ENCODE results near the gene CAP2.

The CAP2 gene

GRCh38 chr6:17392978-17393891, at the start of gene CAP2:
Gene CAP2 (plus strand): TSS chr6:17393595. CDS start chr6:17421556, 27,961 bp downstream.
- DNase-seq, result no peak

- no peak for DNase-seq
These were observed 46.4 kb upstream of the CAP2 start for GRCh38 chr6:17347012-17347411.

DNA sequence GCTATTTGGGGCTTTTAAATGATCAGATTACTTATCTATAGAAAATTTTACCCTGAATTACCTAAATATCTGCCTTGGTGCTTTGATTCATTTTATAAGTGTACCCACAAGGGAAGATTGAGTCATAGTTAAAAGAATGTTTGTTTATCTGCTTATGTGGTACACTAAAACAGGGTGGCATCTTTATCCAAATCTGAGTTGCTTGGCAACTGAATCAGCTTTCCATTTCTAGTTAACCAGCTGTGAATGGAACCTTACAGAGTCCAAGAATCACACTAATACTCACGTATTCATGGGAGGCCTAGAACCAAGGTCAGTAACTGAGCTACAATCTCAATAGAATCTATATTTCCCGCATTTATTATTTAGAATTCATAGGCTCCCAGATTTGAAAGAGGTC, 44.0 kb upstream of the CAP2 start:
- no peak for DNase-seq

GRCh38 chr6:17352302-17352701, 41.1 kb upstream of the CAP2 start:
- no peak for DNase-seq

DNA sequence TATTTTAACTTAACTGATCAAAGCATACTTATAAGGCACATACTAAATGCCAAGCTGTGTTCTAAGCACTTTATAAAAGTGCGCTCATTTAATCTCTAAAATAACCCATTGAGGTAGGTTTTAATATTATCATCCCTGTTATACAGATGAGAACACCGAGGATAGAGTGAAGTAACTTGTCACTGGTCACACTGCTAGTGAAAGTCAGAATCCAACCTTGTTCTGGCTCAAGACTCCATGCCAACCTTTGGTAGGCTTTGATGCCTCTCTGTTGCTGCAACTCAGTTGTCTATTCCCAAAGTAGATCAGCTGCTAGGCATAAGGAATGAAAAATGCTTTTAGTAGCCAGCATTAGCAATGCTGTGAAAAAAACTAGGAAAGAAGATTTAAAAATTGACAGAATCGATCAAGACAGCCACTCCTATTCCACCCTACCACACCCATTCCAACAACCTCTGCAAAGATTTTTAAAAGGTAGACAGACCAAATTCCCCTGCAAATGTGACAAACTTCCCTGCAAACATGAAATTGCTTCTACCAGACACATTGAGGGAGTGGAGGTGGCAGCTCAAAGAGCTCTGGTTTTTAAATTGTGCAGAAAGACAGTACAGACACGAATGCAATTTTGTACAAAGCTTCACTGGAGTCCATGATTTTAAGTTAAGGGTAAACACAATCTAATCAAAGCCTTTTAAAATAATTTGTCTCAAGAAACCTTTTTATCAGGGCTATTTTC, 39.8 kb upstream of the CAP2 start:
- no peak for DNase-seq

DNA sequence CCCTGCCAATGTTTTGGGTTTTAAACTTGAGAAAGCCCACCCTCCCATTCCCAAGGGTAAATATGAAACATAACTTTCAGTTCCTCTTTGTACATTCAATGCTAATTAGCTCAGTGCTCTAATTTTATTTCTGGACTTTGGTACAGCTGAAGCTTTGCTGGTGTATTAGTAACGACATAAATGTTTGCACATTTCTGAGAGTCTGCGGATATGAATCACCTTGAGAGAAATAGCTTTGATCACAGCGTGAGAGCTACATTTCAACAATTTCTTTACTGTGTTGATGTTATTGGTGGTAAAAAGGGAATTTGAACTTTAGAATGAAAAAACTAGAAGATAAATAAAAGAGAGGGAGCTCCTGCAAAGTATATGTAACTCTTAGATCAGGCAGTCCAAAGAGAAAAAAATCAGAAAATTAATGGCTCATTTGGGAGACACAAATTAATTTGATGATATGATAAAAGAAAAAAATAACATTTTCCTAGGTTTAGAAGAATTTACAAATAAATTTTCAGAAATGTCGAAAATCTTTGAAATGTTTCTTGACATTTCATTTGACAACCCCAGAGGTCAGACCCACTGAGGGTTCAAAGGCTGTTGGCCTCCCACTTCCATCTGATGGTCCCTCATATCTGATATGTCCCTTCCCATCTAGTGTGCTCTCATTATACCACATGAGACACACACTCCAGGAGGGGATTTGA, 38.5 kb upstream of the CAP2 start:
- no peak for DNase-seq

DNA sequence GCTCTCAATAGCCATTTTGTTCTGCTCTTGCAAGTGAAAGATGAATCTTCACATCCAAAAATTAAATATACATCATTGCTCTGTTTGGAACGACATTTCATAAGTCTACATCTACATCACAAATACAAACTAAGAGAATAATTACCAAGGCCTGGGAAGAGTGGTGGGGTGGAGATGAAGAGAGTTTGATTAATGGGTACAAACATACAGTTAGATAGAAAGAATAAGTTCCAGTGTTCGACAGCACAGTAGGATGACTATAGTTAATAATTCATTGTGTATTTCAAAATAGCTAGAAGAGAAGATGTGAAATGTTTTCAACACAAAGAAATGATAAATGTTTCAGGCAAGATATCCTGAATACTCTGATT, 38.0 kb upstream of the CAP2 start:
- DNase-seq, result no peak

GRCh38 chr6:17358515-17358914, 34.9 kb upstream of the CAP2 start:
- no peak for DNase-seq

GRCh38 chr6:17360564-17360963, 32.8 kb upstream of the CAP2 start:
- DNase-seq, result no peak

DNA sequence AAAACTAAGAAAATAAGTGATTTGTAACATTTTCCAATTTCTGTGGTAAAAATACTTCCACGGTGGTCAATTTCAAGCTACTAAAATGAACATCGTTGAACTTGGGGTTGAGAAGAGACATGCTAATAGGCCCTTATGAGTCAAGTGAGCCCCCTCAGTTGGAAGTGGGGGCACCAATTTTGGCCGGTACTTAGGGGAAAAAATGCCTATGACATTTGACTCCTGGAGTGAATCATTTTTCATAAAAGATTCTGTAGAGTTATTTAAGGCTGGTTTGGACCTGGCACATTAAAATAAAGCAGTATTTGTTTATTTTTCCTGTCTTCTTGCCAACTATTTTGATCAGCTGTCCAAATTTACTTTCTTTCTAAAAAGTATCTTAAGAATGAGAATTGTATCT, 32.4 kb upstream of the CAP2 start:
- DNase-seq, result no peak

DNA sequence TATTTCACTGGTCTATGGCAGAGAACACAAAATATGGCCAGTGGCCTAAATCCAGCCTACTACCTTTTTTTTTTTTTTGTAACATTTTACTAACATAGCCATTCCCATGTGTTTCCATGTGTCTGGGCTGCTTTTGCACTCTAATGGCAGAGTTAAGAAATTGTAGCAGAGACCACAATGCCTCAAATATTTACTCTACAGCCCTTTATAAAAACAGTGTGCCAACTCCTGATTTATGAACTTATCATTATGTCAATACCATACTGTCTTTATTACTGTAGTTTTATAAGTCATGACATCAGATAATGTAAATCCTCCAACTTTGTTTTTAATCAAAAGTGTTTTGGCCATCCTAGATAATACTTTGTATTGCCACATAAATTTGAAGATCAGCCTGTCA, 27.4 kb upstream of the CAP2 start:
- DNase-seq, result no peak

- DNase-seq, result no peak
These were observed 25.5 kb upstream of the CAP2 start for GRCh38 chr6:17367868-17368267.

DNA sequence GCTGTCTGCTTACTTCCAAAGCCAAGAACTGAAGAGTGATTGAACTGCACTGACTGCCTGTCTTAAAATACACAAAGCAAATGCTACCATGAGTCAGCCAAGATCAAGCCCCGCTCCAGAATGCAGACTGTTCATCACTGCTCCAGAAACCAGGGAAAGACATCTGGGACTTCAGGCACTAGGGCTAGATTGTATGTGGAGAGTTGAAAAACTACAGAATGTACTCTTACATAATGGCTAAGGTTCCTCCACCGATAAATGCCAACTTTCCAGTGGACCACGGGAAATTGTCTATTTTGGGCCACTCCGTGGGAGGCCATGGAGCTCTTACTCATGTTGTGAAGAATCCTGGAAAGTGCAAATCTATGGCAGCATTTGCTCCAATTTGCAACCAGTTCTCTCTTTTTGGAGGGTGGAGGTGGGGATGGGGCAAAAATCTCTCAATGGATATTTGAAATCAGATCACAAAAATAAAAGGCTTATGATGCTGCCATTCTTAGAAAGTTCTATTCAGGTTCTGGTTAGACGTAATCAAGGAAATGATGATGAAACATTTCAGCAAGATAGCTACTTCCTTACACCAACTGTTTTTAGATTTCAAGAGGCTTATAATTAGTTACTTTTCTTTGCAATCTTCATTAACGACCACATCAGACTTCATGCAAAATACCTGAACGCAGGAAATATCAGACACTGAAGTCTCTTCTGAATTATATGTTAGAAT, 11.8 kb upstream of the CAP2 start:
- DNase-seq, result no peak

DNA sequence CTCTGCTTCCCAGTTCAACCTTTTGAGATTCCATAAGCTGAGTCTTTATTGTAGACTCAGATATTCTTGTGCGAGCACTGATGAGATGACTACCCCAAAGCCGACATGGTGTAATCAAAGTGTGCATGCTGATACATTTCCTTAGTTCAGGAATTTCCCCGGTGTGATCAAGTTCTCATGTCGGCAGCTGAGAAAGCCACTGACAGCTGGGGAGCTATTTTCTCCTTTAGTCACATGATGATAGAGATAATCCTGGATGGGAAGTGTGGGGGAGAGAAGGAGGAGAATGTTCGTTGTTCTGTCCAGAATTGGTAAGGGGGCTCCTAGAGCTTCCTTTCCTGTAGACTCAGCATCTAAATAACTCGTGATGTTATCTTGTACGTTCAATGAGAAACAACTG, 7.7 kb upstream of the CAP2 start:
- no peak for DNase-seq

DNA sequence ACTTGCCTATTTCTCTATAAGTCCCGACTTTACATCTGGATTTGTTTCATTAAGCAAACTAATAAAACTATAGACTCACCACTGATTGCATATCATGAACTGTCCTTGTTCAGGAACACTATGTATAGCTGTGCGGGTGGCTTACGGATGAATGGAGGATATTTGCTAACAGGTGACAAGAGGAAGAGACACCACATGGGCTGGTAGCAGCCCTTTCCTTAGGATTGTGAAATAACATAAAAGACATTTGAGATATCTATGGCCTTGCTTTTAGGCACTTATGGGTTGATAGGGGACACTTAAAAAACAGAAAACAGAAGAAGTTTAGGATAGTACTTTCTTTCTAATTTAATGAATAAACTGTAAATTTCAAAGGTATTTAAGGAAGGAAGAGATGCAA, 5.0 kb upstream of the CAP2 start:
- no peak for DNase-seq

DNA sequence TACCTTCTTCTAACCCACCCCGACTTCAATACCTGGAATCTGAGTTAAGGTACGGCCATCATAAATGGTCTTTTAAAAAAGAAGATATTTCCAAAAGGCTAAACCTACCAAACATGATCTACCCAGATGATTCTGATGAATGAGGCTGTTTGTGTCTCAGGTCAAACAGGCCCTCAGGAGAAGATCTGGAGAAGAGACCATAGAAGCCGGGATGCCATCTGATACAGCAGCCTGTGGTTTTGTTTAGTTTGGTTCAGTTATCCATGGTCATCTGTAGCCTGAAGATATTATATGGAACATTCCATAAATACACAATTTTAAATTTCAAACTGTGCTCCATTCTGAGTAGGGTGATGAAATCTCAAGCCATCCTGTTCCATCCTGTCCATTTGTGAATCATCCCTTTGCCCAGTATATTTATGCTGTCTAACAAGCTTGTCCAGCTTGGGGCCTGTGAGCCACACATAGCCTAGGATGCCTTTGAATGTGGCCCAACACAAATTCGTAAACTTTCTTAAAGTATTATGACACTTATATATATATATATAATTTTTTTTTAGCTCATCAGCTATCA, 4.0 kb upstream of the CAP2 start:
- no peak for DNase-seq

DNA sequence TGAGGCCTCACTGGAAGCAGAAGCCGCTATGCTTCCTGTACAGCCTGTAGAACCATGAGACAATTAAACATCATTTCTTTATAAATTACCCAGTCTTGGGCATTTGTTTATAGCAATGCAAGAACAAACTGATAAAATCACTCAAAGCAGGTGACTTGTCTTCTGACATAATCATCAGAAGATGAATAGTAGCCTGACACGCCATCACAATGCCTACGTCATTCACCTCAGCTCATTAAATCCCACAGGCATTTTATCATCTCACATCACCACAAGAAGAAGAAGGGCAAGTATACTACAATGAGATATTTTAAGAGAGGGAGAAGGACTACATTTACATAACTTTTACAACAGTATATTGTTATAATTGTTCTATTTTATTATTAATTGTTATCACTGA, 3.1 kb upstream of the CAP2 start:
- DNase-seq, result no peak

DNA sequence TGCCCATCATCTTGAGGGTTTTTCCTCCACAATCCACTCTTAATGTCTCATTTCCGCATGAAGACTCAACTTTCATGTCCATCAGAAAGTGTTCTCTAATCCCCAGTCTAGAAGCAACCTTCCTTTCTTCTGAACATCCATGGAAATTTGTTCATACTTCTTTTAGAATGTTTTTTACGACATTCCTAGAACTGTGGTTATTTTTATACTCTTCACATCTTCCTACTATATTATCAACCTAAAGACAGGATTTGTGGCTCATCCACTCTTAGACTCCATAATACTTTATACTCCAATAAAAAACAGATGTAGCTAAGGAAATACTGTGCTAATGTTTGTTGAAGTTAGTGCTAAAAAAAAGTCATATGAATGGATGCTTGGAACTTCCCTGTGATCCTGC, 1.4 kb upstream of the CAP2 start:
- no peak for DNase-seq

GRCh38 chr6:17393892-17394631, 667 bp downstream of the CAP2 start:
- no peak for DNase-seq

DNA sequence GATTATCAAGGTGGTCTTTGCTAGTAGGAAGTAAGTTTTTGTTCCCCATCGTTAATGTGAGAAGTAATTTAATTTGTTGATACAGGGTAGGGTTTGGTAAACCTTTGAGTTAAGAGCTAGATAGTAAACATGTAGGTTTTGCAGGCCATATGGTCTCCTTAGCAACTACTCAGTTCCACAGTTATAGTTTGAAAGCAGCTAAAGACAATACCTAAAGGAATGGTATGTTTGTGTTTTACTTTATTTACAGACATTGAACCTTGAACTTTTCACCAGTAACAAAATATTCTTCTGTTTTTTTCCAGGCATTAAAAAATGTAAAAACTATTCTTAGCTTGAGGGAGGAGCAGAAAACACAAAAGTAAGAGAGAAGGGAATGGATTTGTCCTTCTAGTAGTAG, 1.7 kb downstream of the CAP2 start:
- no peak for DNase-seq

- no peak for DNase-seq
These were observed 2.9 kb downstream of the CAP2 start for GRCh38 chr6:17396256-17396655.

GRCh38 chr6:17397764-17398194, 4.4 kb downstream of the CAP2 start:
- DNase-seq, result no peak
